Measurements from ENCODE around the gene CCSER1. TPM values are rescaled to one million over a fixed set of nuclear protein-coding genes. Genes with fewer than 3 reads are reported as not detected.

CCSER1 gene
- total and polyA plus RNA-seq, 4 donors: 0.18 to 2.3 (median 1.2) TPM

- Histone ChIP-seq H3K4me1 (ENCODE audit: control insufficient read depth in 4 of 4, insufficient read depth in 4 of 4, low read length in 3 of 4) (no peaks in the 10 kb centered on the region), H3K9me3 (ENCODE audit: control insufficient read depth in 4 of 4, low read length in 3 of 4) (no peaks in the 10 kb centered on the region), H3K27me3 (ENCODE audit: control insufficient read depth in 4 of 4, insufficient read depth in 4 of 4, low read length in 3 of 4) (no peaks in the 10 kb centered on the region), H3K9ac (ENCODE audit: low read depth in 1 of 2, low read length in 2 of 2) (no peak overlapping the region), H3K36me3 (ENCODE audit: control insufficient read depth in 4 of 4, insufficient read depth in 3 of 4, low read depth in 1 of 4, low read length in 3 of 4) (no peaks in the 10 kb centered on the region), H3K27ac (ENCODE audit: low read depth in 1 of 2, low read length in 2 of 2) (no peak overlapping the region), H3K4me3 (ENCODE audit: low read depth in 1 of 3, low read length in 3 of 3) (no peak overlapping the region)
- TF ChIP-seq TAF1 (conservative IDR thresholded peaks at IDR 0.05) (no peak), CTCF (IDR thresholded peaks at IDR 0.05; ENCODE audit: low read depth, low read length, missing input control) (no peak)
- no peak for DNase-seq (ENCODE audit: low spot score)
Observed at GRCh38 chr4:91577864-91578263, 1450.7 kb downstream of the CCSER1 start.

DNA sequence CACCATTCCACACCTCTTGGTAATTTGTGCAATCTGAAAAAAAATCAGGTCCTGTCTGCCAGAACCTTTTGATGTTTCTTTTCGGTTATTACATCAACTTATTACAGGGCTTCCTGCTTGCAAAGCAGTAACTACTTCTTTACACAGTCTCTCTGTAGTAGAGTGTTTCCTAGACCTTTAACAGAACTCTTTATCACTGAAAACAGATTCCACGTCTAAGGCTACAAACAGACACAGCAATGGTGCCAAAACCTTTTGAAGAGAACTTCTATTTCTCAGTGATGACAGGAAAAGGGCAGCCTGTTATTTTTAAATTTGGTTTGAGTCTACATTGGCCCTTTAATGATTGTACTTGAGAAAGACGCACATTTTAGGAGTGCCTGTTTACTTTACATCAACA, 1463.1 kb downstream of the CCSER1 start:
- no peak overlapping the region for H3K9ac ChIP-seq (ENCODE audit: low read depth in 1 of 2, low read length in 2 of 2)
- no peaks in the 10 kb centered on the region for H3K4me1 ChIP-seq (ENCODE audit: control insufficient read depth in 4 of 4, insufficient read depth in 4 of 4, low read length in 3 of 4)
- H3K4me3 ChIP-seq (ENCODE audit: low read depth in 1 of 3, low read length in 3 of 3): no peak overlapping the region
- 45% methylated on average over 3 of the region's 3 CpGs for WGBS
- peaks cover 0 to 3% (median 0%) of the 10 kb centered on the region in 4 donors for H3K27me3 ChIP-seq (ENCODE audit: control insufficient read depth in 4 of 4, insufficient read depth in 4 of 4, low read length in 3 of 4)
- no peak overlapping the region for H3K27ac ChIP-seq (ENCODE audit: low read depth in 1 of 2, low read length in 2 of 2)
- no peak for DNase-seq (ENCODE audit: low spot score)
- no peaks in the 10 kb centered on the region for H3K9me3 ChIP-seq (ENCODE audit: control insufficient read depth in 4 of 4, low read length in 3 of 4)
- TF ChIP-seq, protein P1, sequence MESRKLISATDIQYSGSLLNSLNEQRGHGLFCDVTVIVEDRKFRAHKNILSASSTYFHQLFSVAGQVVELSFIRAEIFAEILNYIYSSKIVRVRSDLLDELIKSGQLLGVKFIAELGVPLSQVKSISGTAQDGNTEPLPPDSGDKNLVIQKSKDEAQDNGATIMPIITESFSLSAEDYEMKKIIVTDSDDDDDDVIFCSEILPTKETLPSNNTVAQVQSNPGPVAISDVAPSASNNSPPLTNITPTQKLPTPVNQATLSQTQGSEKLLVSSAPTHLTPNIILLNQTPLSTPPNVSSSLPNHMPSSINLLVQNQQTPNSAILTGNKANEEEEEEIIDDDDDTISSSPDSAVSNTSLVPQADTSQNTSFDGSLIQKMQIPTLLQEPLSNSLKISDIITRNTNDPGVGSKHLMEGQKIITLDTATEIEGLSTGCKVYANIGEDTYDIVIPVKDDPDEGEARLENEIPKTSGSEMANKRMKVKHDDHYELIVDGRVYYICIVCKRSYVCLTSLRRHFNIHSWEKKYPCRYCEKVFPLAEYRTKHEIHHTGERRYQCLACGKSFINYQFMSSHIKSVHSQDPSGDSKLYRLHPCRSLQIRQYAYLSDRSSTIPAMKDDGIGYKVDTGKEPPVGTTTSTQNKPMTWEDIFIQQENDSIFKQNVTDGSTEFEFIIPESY (IDR thresholded peaks at IDR 0.05): no peak
- TF ChIP-seq SP1 (IDR thresholded peaks at IDR 0.05) (no peak), NR2F2 (IDR thresholded peaks at IDR 0.05) (no peak), HNF4A (conservative IDR thresholded peaks at IDR 0.05) (no peak), RAD21 (IDR thresholded peaks at IDR 0.05) (no peak), JUND (IDR thresholded peaks at IDR 0.05) (no peak), RXRA (IDR thresholded peaks at IDR 0.05) (no peak), YY1 (IDR thresholded peaks at IDR 0.05) (no peak), HNF4G (IDR thresholded peaks at IDR 0.05) (no peak), TAF1 (conservative IDR thresholded peaks at IDR 0.05) (no peak), CTCF (IDR thresholded peaks at IDR 0.05; ENCODE audit: low read depth, low read length, missing input control) (no peak), FOXA2 (IDR thresholded peaks at IDR 0.05) (no peak)
- TF ChIP-seq, protein P2, sequence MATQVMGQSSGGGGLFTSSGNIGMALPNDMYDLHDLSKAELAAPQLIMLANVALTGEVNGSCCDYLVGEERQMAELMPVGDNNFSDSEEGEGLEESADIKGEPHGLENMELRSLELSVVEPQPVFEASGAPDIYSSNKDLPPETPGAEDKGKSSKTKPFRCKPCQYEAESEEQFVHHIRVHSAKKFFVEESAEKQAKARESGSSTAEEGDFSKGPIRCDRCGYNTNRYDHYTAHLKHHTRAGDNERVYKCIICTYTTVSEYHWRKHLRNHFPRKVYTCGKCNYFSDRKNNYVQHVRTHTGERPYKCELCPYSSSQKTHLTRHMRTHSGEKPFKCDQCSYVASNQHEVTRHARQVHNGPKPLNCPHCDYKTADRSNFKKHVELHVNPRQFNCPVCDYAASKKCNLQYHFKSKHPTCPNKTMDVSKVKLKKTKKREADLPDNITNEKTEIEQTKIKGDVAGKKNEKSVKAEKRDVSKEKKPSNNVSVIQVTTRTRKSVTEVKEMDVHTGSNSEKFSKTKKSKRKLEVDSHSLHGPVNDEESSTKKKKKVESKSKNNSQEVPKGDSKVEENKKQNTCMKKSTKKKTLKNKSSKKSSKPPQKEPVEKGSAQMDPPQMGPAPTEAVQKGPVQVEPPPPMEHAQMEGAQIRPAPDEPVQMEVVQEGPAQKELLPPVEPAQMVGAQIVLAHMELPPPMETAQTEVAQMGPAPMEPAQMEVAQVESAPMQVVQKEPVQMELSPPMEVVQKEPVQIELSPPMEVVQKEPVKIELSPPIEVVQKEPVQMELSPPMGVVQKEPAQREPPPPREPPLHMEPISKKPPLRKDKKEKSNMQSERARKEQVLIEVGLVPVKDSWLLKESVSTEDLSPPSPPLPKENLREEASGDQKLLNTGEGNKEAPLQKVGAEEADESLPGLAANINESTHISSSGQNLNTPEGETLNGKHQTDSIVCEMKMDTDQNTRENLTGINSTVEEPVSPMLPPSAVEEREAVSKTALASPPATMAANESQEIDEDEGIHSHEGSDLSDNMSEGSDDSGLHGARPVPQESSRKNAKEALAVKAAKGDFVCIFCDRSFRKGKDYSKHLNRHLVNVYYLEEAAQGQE (IDR thresholded peaks at IDR 0.05): no peak
- TF ChIP-seq, protein P3, sequence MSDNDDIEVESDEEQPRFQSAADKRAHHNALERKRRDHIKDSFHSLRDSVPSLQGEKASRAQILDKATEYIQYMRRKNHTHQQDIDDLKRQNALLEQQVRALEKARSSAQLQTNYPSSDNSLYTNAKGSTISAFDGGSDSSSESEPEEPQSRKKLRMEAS (IDR thresholded peaks at IDR 0.05): no peak
- TF ChIP-seq, protein P4, sequence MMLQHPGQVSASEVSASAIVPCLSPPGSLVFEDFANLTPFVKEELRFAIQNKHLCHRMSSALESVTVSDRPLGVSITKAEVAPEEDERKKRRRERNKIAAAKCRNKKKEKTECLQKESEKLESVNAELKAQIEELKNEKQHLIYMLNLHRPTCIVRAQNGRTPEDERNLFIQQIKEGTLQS (IDR thresholded peaks at IDR 0.05): no peak
- H3K36me3 ChIP-seq (ENCODE audit: control insufficient read depth in 4 of 4, insufficient read depth in 3 of 4, low read depth in 1 of 4, low read length in 3 of 4): no peaks in the 10 kb centered on the region

Data from liver (tissue), 9 donors.